ENCODE data around the gene KLHDC4. TPM values are rescaled to one million over a fixed set of nuclear protein-coding genes. Genes with fewer than 3 reads are reported as not detected.

The KLHDC4 gene
- total and polyA plus RNA-seq, 12 donors, result 7.8 to 31.7 (median 13.5) TPM

DNA sequence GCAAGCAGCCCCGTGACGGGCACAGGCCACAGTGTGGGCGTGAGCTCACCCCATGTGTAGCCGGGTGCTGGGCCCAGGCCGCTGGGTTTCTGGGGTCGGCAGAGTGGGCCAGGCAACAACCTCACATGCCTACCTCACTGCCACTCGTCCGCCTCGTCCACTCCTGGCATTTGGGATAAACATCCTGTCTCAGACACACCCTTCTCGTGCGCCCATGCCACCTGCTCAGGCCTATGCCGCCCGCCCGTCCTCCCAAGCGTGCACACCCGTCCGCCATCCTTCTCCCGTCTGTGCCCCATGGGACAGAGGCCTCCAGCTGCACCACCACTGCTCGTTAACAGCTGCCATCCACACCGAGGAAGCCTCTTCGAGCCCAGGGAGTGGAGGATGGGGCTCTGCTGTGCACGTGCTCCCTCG, 64.3 kb downstream of the KLHDC4 start:
- WGBS, 2 donors, result 91 to 95% methylated on average over 23 of the region's 23 CpGs
- intact Hi-C loops (cut with DNase I), result no loop called here
- TF ChIP-seq, protein P1, sequence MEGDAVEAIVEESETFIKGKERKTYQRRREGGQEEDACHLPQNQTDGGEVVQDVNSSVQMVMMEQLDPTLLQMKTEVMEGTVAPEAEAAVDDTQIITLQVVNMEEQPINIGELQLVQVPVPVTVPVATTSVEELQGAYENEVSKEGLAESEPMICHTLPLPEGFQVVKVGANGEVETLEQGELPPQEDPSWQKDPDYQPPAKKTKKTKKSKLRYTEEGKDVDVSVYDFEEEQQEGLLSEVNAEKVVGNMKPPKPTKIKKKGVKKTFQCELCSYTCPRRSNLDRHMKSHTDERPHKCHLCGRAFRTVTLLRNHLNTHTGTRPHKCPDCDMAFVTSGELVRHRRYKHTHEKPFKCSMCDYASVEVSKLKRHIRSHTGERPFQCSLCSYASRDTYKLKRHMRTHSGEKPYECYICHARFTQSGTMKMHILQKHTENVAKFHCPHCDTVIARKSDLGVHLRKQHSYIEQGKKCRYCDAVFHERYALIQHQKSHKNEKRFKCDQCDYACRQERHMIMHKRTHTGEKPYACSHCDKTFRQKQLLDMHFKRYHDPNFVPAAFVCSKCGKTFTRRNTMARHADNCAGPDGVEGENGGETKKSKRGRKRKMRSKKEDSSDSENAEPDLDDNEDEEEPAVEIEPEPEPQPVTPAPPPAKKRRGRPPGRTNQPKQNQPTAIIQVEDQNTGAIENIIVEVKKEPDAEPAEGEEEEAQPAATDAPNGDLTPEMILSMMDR (IDR thresholded peaks at IDR 0.05), result no peak
- DNase-seq (no peak), ATAC-seq (no peak)
- H3K27ac ChIP-seq, result no peak overlapping the region
- no peak overlapping the region for H3K4me3 ChIP-seq
- peaks cover 0 to 14% (median 0%) of the 10 kb centered on the region in 9 donors for H3K4me1 ChIP-seq
- no peaks in the 10 kb centered on the region for H3K9me3 ChIP-seq
- H3K36me3 ChIP-seq, result peaks cover 0 to 48% (median 0%) of the 10 kb centered on the region in 9 donors
- no peaks in the 10 kb centered on the region for H3K27me3 ChIP-seq

DNA sequence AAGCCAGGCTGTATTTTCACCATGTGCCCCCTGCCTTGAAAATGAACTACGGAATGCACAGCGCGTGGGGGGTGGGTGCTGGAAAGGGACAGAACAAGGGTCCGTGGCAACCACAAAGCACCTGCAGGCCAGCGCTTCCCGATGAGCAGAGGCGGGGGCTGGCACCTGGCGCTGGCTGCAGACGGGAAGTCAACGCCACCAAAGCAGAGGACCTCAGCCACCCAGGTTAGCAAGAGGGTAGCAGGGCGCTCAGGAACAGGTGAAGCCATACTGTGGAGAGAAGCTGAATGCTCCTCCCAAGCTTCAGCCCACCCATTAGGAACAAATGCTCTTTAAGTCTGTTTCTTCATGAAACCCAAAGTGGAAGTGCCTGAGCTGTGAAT, 64.7 kb downstream of the KLHDC4 start:
- Histone ChIP-seq H3K9me3 (no peaks in the 10 kb centered on the region), H3K4me1 (peaks cover 0 to 14% (median 0%) of the 10 kb centered on the region in 9 donors), H3K27me3 (no peaks in the 10 kb centered on the region), H3K4me3 (no peak overlapping the region), H3K36me3 (peaks cover 0 to 48% (median 0%) of the 10 kb centered on the region in 9 donors), H3K27ac (no peak overlapping the region)
- WGBS, 2 donors, result 90 to 97% methylated on average over 11 of the region's 11 CpGs
- TF ChIP-seq, protein P1 (IDR thresholded peaks at IDR 0.05), result no peak
- DNase-seq (no peak), ATAC-seq (no peak)
- intact Hi-C loops (cut with DNase I), result no loop called here

DNA sequence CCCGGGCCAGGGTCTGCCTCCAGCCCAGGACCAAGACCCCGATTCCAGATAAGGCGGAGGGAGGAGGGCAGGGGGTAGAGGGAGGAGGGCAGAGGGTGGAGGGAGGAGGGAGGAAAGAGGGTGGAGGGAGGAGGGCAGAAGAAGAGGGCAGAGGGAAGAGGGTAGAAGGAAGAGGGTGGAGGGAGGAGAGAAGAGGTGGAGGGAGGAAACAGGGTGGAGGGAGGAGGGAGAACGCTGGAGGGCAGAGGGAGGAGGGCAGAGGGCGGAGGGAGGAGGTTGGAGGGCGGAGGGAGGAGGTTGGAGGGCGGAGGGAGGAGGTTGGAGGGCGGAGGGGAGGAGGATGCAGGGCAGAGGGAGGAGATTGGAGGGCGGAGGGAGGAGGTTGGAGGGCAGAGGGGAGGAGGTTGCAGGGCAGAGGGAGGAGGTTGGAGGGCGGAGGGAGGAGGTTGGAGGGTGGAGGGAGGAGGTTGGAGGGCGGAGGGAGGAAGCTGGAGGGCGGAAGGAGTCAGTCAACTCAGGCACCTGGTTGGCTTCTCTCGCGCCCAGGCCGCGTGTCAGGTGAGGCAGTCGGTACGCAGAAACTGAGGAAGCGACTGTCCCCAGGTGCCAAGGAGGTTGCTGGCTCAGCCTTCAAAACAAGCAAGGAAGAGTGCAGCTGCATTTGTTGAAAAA, 65.2 kb downstream of the KLHDC4 start:
- 92 to 93% methylated on average over 18 to 19 of the region's 19 CpGs for WGBS, 2 donors
- DNase-seq (no peak), ATAC-seq (no peak)
- Histone ChIP-seq H3K27ac (no peak overlapping the region), H3K27me3 (no peaks in the 10 kb centered on the region), H3K9me3 (no peaks in the 10 kb centered on the region), H3K4me1 (peaks cover 0 to 14% (median 0%) of the 10 kb centered on the region in 9 donors), H3K4me3 (no peak overlapping the region), H3K36me3 (peaks cover 0 to 54% (median 0%) of the 10 kb centered on the region in 9 donors)
- TF ChIP-seq, protein P1 (IDR thresholded peaks at IDR 0.05), result no peak
- intact Hi-C loops (cut with DNase I), result no loop called here

DNA sequence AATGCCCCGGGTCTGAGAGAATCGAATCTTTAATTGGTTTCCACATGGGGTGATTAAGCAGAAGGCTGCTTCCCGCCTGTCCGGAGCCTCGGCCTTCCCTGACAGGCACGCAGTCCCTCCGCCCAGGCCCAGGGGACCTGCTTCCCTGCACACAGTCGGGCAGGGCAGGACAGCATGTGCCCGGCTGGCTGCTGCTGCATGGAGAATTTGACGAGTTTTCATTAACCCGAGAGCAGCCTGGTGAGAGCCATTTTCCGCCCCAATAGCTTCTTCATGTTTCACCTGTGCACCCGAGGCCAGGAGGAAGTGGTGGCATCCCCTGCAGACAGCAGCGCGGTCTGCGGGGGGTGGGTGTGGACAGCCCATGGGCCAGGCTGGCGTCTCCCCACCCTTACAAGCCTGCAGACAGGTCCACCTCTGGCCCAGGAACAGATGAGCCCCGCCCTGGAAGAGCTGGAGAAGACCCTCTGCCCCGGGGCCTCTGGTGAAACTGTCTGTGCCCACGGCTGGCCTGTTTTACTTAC, 67.0 kb downstream of the KLHDC4 start:
- 86 to 88% methylated on average over 20 of the region's 20 CpGs for WGBS, 2 donors
- Histone ChIP-seq H3K4me3 (no peak overlapping the region), H3K27ac (no peak overlapping the region), H3K9me3 (no peaks in the 10 kb centered on the region), H3K4me1 (peaks cover 0 to 14% (median 0%) of the 10 kb centered on the region in 9 donors), H3K27me3 (no peaks in the 10 kb centered on the region), H3K36me3 (peaks cover 0 to 46% (median 0%) of the 10 kb centered on the region in 9 donors)
- TF ChIP-seq, protein P1 (IDR thresholded peaks at IDR 0.05), result no peak
- intact Hi-C loops (cut with DNase I), result no loop called here
- DNase-seq (no peak), ATAC-seq (no peak)

All from heart right ventricle (tissue), 16 donors.